ENCODE results near the gene SHISAL1. TPM values are rescaled to one million over a fixed set of nuclear protein-coding genes. Genes with fewer than 3 reads are reported as not detected.

Gene SHISAL1
- total RNA-seq, 1 experiment from 2014 or later, result 2.9 TPM

- Histone ChIP-seq H3K4ac (ENCODE audit: low read depth, low read length) (no peak overlapping the region), H3K4me1 (ENCODE audit: insufficient read depth, low read length) (no peaks in the 10 kb centered on the region; the same call in 1 of the 2 replicates), H3K14ac (ENCODE audit: insufficient read depth, low read length) (no peak overlapping the region), H2AK5ac (ENCODE audit: insufficient read length, low read length) (no peak overlapping the region), H2AFZ (ENCODE audit: low read length) (no peak overlapping the region), H3K23ac (ENCODE audit: insufficient read length, low read depth, low read length) (no peak overlapping the region), H4K8ac (replicated peaks; ENCODE audit: insufficient read length, low read depth, low read length) (no peak overlapping the region), H2BK15ac (ENCODE audit: low read depth, low read length) (no peak overlapping the region), H4K5ac (ENCODE audit: insufficient read length, low read depth, low read length) (no peak overlapping the region), H3K79me2 (ENCODE audit: insufficient read depth, low read length) (no peaks in the 10 kb centered on the region), H3K18ac (ENCODE audit: insufficient read length, low read depth, low read length) (no peak overlapping the region), H3K56ac (ENCODE audit: insufficient read length, low read depth, low read length) (no peak overlapping the region), H4K91ac (ENCODE audit: insufficient read length, low read depth, low read length) (no peak overlapping the region), H2BK12ac (ENCODE audit: insufficient read length, low read depth, low read length) (no peak overlapping the region), H3T11ph (ENCODE audit: low read length) (no peak overlapping the region), H4K20me1 (ENCODE audit: control insufficient read depth, insufficient read depth, insufficient read length) (no peaks in the 10 kb centered on the region), H3K4me2 (ENCODE audit: insufficient read depth, insufficient read length, low read length) (no peak overlapping the region), H3K9ac (ENCODE audit: extremely low read depth, insufficient read length, low read length) (no peak overlapping the region), H2BK5ac (ENCODE audit: insufficient read length, low read length) (no peak overlapping the region), H2BK20ac (ENCODE audit: low read depth, low read length, poor library complexity, severe bottlenecking) (no peak overlapping the region), H3K27ac (ENCODE audit: insufficient read length, low read depth, low read length) (no peak overlapping the region), H2BK120ac (ENCODE audit: low read depth, low read length, poor library complexity, severe bottlenecking) (no peak overlapping the region), H3K9me3 (ENCODE audit: control insufficient read depth, low read depth, low read length) (no peaks in the 10 kb centered on the region), H3K79me1 (ENCODE audit: insufficient read depth, low read depth, low read length, poor library complexity, severe bottlenecking) (no peaks in the 10 kb centered on the region), H3K27me3 (ENCODE audit: insufficient read depth, low read length) (peaks cover 11% of the 10 kb centered on the region; the same call in 1 of the 2 replicates), H3K23me2 (ENCODE audit: insufficient read length, low read depth, low read length, poor library complexity, severe bottlenecking) (peaks cover 10% of the 10 kb centered on the region)
- no peak for DNase-seq
- H3K27ac Mint-ChIP-seq, result peak overlapping the region in 1 of 3 experiments; percentile 46; a peak in 1 of 7 replicates
- peaks cover 42% of the 10 kb centered on the region for H3K27me3 Mint-ChIP-seq (ENCODE audit: low read depth)
- no CpG with 5 or more reads among the region's 17 CpGs for WGBS (ENCODE audit: extremely low coverage, insufficient read length, low lambda C conversion rate)
- H3K4me1 Mint-ChIP-seq, result peaks cover 18 to 39% of the 10 kb centered on the region in 2 experiments
- H3K4me3 Mint-ChIP-seq, result peak overlapping the region in 1 of 2 experiments; percentile 52; a peak in 1 of 5 replicates
- TF ChIP-seq CTCF (conservative IDR thresholded peaks at IDR 0.05), result no peak
- no peaks in the 10 kb centered on the region for H3K9me3 Mint-ChIP-seq
- H3K36me3 Mint-ChIP-seq (ENCODE audit: insufficient read depth in 1 of 3, low read depth in 3 of 3), result no peaks in the 10 kb centered on the region
Measured at GRCh38 chr22:44329179-44329796, 16.5 kb upstream of the SHISAL1 start.
